Measurements from ENCODE around the gene KIF4B. TPM values are rescaled to one million over a fixed set of nuclear protein-coding genes. Genes with fewer than 3 reads are reported as not detected.
"Not testable (repeated sequence)": the region's sequence is repeated elsewhere in the genome, so short reads cannot be mapped to it uniquely, and the experiment has no call there.

KIF4B gene
- total and polyA plus RNA-seq, 10 donors, result 0.06 to 0.26 (median 0.16) TPM; not detected in 6

GRCh38 chr5:154999865-155000264 lies 13.7 kb upstream of the KIF4B start:
- no peaks in the 10 kb centered on the region for H3K4me1 ChIP-seq
- WGBS, 5 donors, result 82 to 86% (median 83%) methylated on average over 5 of the region's 5 CpGs
- intact Hi-C loops (cut with DNase I; ENCODE audit: low total_unique reads), result no loop called here
- no peaks in the 10 kb centered on the region for H3K36me3 ChIP-seq
- TF ChIP-seq POLR2A (IDR thresholded peaks at IDR 0.05), result no peak
- TF ChIP-seq POLR2AphosphoS5 (IDR thresholded peaks at IDR 0.05), result no peak
- TF ChIP-seq CTCF (IDR thresholded peaks at IDR 0.05 in 8 of 11, conservative IDR thresholded peaks at IDR 0.05 in 3 of 11), result no peak
- H3K9me3 ChIP-seq, result peaks cover 0 to 5% (median 0%) of the 10 kb centered on the region in 8 donors
- H3K4me3 ChIP-seq, result no peak overlapping the region
- no peak for DNase-seq
- H3K27me3 ChIP-seq (replicated peaks in 1 of 7), result no peaks in the 10 kb centered on the region
- no peak overlapping the region for H3K27ac ChIP-seq

- intact Hi-C loops (cut with DNase I; ENCODE audit: low total_unique reads), result no loop called here
- Histone ChIP-seq H3K36me3 (no peaks in the 10 kb centered on the region), H3K27me3 (replicated peaks in 1 of 7) (peaks cover 0 to 5% (median 0%) of the 10 kb centered on the region in 7 donors), H3K9me3 (peaks cover 0 to 5% (median 0%) of the 10 kb centered on the region in 8 donors), H3K4me1 (no peaks in the 10 kb centered on the region), H3K4me3 (no peak overlapping the region), H3K27ac (no peak overlapping the region)
- 81 to 94% (median 86%) methylated on average over 4 of the region's 4 CpGs for WGBS, 5 donors
- TF ChIP-seq CTCF (IDR thresholded peaks at IDR 0.05 in 8 of 11, conservative IDR thresholded peaks at IDR 0.05 in 3 of 11) (no peak), POLR2A (IDR thresholded peaks at IDR 0.05) (no peak), POLR2AphosphoS5 (IDR thresholded peaks at IDR 0.05) (no peak)
- no peak for DNase-seq
Measured at GRCh38 chr5:155001523-155001922, 12.0 kb upstream of the KIF4B start.

- H3K27me3 ChIP-seq (replicated peaks in 1 of 7); H3K27ac ChIP-seq; H3K36me3 ChIP-seq; H3K4me3 ChIP-seq; H3K4me1 ChIP-seq; H3K9me3 ChIP-seq; intact Hi-C loops (cut with DNase I; ENCODE audit: low total_unique reads); DNase-seq: not testable (repeated sequence)
- WGBS, 5 donors, result 75 to 95% (median 84%) methylated on average over 4 of the region's 4 CpGs
Measured at GRCh38 chr5:155002722-155003121, 10.8 kb upstream of the KIF4B start.

- TF ChIP-seq POLR2AphosphoS5 (IDR thresholded peaks at IDR 0.05), result no peak
- TF ChIP-seq CTCF (IDR thresholded peaks at IDR 0.05 in 8 of 11, conservative IDR thresholded peaks at IDR 0.05 in 3 of 11), result peak in 9 of 11 experiments; percentile 8 to 57 (median 43)
- TF ChIP-seq POLR2A (IDR thresholded peaks at IDR 0.05), result no peak
- intact Hi-C loops (cut with DNase I; ENCODE audit: low total_unique reads), result no loop called here
- Histone ChIP-seq H3K4me1 (no peaks in the 10 kb centered on the region), H3K27me3 (replicated peaks in 1 of 7) (peaks cover 0 to 6% (median 0%) of the 10 kb centered on the region in 7 donors), H3K36me3 (no peaks in the 10 kb centered on the region), H3K27ac (no peak overlapping the region), H3K9me3 (peaks cover 0 to 4% (median 0%) of the 10 kb centered on the region in 8 donors), H3K4me3 (no peak overlapping the region)
- no peak for DNase-seq
- 75 to 87% (median 83%) methylated on average over 6 to 11 of the region's 11 CpGs for WGBS, 5 donors
Measured at GRCh38 chr5:155004138-155004744, 9.3 kb upstream of the KIF4B start.

- DNase-seq; H3K36me3 ChIP-seq; H3K4me1 ChIP-seq; H3K27me3 ChIP-seq (replicated peaks in 1 of 7); intact Hi-C loops (cut with DNase I; ENCODE audit: low total_unique reads); H3K9me3 ChIP-seq; H3K27ac ChIP-seq; H3K4me3 ChIP-seq: not testable (repeated sequence)
- 77 to 94% (median 81%) methylated on average over 1 of the region's 1 CpG for WGBS, 5 donors
Measured at GRCh38 chr5:155006265-155006664, 7.3 kb upstream of the KIF4B start.

All from spleen (tissue), 11 donors.